ENCODE measurements around the gene VAX1. TPM values are rescaled to one million over a fixed set of nuclear protein-coding genes. Genes with fewer than 3 reads are reported as not detected.

The VAX1 gene
- total RNA-seq, 1 donor from 2014 or later: 0.58 TPM

- no peak for DNase-seq (ENCODE audit: extremely low spot score, unreplicated experiment)
- Mint-ChIP-seq H3K9me3 (no peaks in the 10 kb centered on the region), H3K4me3 (peak overlapping the region; percentile 84), H3K27me3 (peaks cover 91% of the 10 kb centered on the region), H3K27ac (no peak overlapping the region), H3K36me3 (peaks cover 3% of the 10 kb centered on the region), H3K4me1 (ENCODE audit: unreplicated experiment) (peaks cover 16% of the 10 kb centered on the region)
- no peak for TF ChIP-seq CTCF (conservative IDR thresholded peaks at IDR 0.05)
Measured at GRCh38 chr10:117134056-117134305, 4.1 kb downstream of the VAX1 start.

GRCh38 chr10:117133273-117134055, 4.6 kb downstream of the VAX1 start:
- Mint-ChIP-seq H3K27ac (peak overlapping the region; percentile 58), H3K27me3 (peaks cover 91% of the 10 kb centered on the region), H3K4me3 (peak overlapping the region; percentile 84), H3K36me3 (peaks cover 3% of the 10 kb centered on the region), H3K4me1 (ENCODE audit: unreplicated experiment) (peaks cover 14% of the 10 kb centered on the region), H3K9me3 (no peaks in the 10 kb centered on the region)
- peak; percentile 8 for DNase-seq (ENCODE audit: extremely low spot score, unreplicated experiment)
- TF ChIP-seq CTCF (conservative IDR thresholded peaks at IDR 0.05): no peak

- Mint-ChIP-seq H3K4me1 (ENCODE audit: unreplicated experiment) (peaks cover 14% of the 10 kb centered on the region), H3K9me3 (no peaks in the 10 kb centered on the region), H3K36me3 (peaks cover 3% of the 10 kb centered on the region), H3K27ac (no peak overlapping the region), H3K27me3 (peaks cover 91% of the 10 kb centered on the region), H3K4me3 (peak overlapping the region; percentile 84)
- DNase-seq (ENCODE audit: extremely low spot score, unreplicated experiment): peak; percentile 69
- TF ChIP-seq CTCF (conservative IDR thresholded peaks at IDR 0.05): no peak
Measured at GRCh38 chr10:117132751-117133231, 5.3 kb downstream of the VAX1 start.

- no peak overlapping the region for H3K27ac Mint-ChIP-seq
- H3K9me3 Mint-ChIP-seq: no peaks in the 10 kb centered on the region
- peaks cover 97% of the 10 kb centered on the region for H3K27me3 Mint-ChIP-seq
- peak; percentile 49 for DNase-seq (ENCODE audit: extremely low spot score, unreplicated experiment)
- peaks cover 14% of the 10 kb centered on the region for H3K4me1 Mint-ChIP-seq (ENCODE audit: unreplicated experiment)
- peaks cover 3% of the 10 kb centered on the region for H3K36me3 Mint-ChIP-seq
- TF ChIP-seq CTCF (conservative IDR thresholded peaks at IDR 0.05): no peak
- peak overlapping the region; percentile 74 for H3K4me3 Mint-ChIP-seq
Measured at GRCh38 chr10:117131376-117132327, 6.4 kb downstream of the VAX1 start.

GRCh38 chr10:117130862-117131375, 7.2 kb downstream of the VAX1 start:
- Mint-ChIP-seq H3K9me3 (no peaks in the 10 kb centered on the region), H3K27me3 (peaks cover 90% of the 10 kb centered on the region), H3K36me3 (peaks cover 3% of the 10 kb centered on the region), H3K4me1 (ENCODE audit: unreplicated experiment) (peaks cover 14% of the 10 kb centered on the region), H3K4me3 (peak overlapping the region; percentile 74), H3K27ac (no peak overlapping the region)
- DNase-seq (ENCODE audit: extremely low spot score, unreplicated experiment): peak; percentile 37
- TF ChIP-seq CTCF (conservative IDR thresholded peaks at IDR 0.05): no peak
